ENCODE data around the gene SPINK6.

GRCh38 chr5:148179234-148179824, 23.5 kb upstream of the SPINK6 start:
- TF ChIP-seq CTCF (IDR thresholded peaks at IDR 0.05) (peak in 2 of 3 experiments; percentile 41 to 46), POLR2AphosphoS5 (IDR thresholded peaks at IDR 0.05; ENCODE audit: insufficient read depth in 1 of 2, low read depth in 1 of 2) (peak in 1 of 2 donors; percentile 31)

Data from vagina (tissue), 2 donors.